Stimulated activated naive CD8-positive, alpha-beta T cell treated with anti-CD3 and anti-CD28 coated beads, Interleukin-15, amount 100 ng/mL, for 72 hours (primary cell): ENCODE measurements around the gene TMEM170B.
A peak's percentile ranks its signal among the peaks of the same experiment; 100 is the strongest.

ENCODE experiments used
- ATAC-seq: fragments of 150-1000 bp; cut with Tn5 transposase; 2 replicates; pipeline ENCODE4 v1.10.0; 2021; ENCODE audit warnings: mild to moderate bottlenecking, moderate library complexity
- DNase-seq, 2 donors: peaks; one replicate each; pipeline ENCODE4 v3.0.0; 2021 to 2022
- H3K27ac Mint-ChIP-seq, 2 donors: one replicate each; pipeline ENCODE4 v1.8.0; 2022; ENCODE audit warnings: mild to moderate bottlenecking in 2 of 2, mixed read lengths in 2 of 2, moderate library complexity in 2 of 2
- H3K27me3 Mint-ChIP-seq: one replicate; pipeline ENCODE4 v1.8.0; 2022; ENCODE audit warnings: mixed read lengths
- H3K4me1 Mint-ChIP-seq: one replicate; pipeline ENCODE4 v1.8.0; 2022; ENCODE audit warnings: mild to moderate bottlenecking, mixed read lengths
- H3K4me3 Mint-ChIP-seq, 2 donors: one replicate each; pipeline ENCODE4 v1.8.0; 2022; ENCODE audit warnings: mild to moderate bottlenecking in 2 of 2, mixed read lengths in 2 of 2, moderate library complexity in 1 of 2
- H3K9me3 Mint-ChIP-seq, 2 donors: one replicate each; pipeline ENCODE4 v1.8.0; 2022; ENCODE audit warnings: mixed read lengths in 2 of 2

Gene TMEM170B

DNA sequence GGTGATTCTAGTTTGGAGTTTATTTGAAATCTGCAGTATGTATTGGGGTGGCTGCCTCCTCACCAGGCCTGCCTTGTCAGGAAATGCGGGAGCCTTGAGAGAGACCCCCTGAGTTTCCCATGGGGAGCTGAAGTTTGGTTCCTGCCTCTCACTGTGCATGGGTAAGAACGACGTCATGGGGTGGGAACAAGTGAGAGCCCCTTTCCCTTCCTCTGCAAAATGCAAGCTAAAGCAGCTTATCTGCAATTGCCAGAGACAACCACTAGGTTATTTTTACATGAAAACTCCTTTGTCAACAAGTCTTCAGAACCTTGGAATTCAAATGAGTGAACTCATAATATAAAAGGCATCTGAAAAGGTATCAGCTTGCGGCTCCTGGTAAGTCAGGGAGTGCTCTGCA, 58.4 kb downstream of the TMEM170B start:
- Mint-ChIP-seq H3K4me3 (no peak overlapping the region), H3K27me3 (no peaks in the 10 kb centered on the region), H3K27ac (no peak overlapping the region), H3K4me1 (no peaks in the 10 kb centered on the region), H3K9me3 (no peaks in the 10 kb centered on the region)
- ATAC-seq (no peak), DNase-seq (no peak)

DNA sequence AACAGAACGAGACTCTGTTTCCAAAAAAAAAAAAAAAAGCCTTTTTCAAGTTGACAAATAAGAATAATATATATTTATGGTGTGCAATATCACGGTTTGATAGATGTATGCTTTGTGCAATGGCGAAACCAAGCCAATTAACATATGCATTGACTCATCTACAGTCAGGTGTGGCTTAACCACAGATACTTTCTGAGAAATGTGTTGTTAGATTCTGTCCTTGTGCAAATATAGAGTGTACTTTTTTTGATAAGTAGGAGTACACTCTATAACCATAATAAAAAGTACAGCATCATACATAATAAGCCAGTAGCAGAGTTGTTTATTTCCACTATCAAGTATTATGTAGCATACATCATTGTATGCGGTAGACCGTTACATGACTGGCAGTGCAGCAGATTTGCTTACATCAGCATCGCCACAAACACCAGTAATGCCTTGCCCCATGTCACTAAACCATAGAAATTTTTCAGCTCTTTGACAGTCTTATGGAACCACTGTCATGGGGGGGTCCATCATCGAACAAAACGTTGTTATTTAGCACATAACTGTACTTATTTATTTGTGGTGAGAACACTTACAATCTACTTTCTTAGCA, 59.2 kb downstream of the TMEM170B start:
- no peaks in the 10 kb centered on the region for H3K9me3 Mint-ChIP-seq
- no peaks in the 10 kb centered on the region for H3K4me1 Mint-ChIP-seq
- H3K27me3 Mint-ChIP-seq, result no peaks in the 10 kb centered on the region
- no peak overlapping the region for H3K27ac Mint-ChIP-seq
- DNase-seq (no peak), ATAC-seq (peak; percentile 64)
- H3K4me3 Mint-ChIP-seq, result no peak overlapping the region

DNA sequence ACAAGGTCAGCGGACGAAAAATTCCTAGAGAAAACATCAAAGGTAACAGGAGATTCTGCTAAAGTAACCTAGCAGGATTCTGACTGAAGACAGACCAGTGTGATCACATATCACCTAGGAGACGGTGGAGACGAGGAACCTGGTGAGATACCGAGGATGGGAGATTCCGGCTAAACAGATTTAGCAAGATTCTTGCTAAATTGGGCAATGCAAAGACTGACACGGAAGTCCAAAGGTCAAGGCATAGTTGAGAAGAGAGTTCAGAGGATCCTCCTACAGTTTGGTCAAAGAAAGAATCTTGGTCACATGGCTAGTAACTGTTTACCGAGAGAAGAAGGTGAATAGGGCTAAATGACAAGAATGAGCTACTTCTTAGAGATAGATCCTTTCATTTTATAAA, 61.1 kb downstream of the TMEM170B start:
- Mint-ChIP-seq H3K27me3 (peaks cover 11% of the 10 kb centered on the region), H3K4me1 (no peaks in the 10 kb centered on the region), H3K9me3 (no peaks in the 10 kb centered on the region), H3K4me3 (no peak overlapping the region), H3K27ac (no peak overlapping the region)
- DNase-seq (no peak), ATAC-seq (no peak)

DNA sequence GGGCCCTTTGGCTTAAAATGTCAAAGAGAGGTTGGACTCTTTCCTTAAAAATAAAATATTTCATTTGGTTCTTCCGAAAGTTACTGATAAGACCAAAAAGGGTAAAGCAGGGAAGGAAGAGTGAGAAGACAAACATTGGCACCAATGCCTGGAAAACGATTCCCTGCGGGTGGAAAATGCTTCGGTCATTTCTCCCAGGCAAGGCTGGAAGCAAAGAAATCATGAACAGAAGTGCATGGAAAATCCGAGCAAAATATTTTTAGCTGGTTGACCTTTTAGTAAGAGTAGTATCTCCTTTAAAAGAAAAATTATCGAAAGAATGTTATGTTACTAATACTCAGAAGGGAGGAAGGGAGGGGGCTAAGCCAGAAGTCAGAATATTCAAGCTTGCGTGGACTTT, 62.7 kb downstream of the TMEM170B start:
- Mint-ChIP-seq H3K9me3 (no peaks in the 10 kb centered on the region), H3K4me3 (no peak overlapping the region), H3K27me3 (peaks cover 20% of the 10 kb centered on the region), H3K4me1 (no peaks in the 10 kb centered on the region), H3K27ac (no peak overlapping the region)
- DNase-seq, result no peak
- no peak for ATAC-seq

DNA sequence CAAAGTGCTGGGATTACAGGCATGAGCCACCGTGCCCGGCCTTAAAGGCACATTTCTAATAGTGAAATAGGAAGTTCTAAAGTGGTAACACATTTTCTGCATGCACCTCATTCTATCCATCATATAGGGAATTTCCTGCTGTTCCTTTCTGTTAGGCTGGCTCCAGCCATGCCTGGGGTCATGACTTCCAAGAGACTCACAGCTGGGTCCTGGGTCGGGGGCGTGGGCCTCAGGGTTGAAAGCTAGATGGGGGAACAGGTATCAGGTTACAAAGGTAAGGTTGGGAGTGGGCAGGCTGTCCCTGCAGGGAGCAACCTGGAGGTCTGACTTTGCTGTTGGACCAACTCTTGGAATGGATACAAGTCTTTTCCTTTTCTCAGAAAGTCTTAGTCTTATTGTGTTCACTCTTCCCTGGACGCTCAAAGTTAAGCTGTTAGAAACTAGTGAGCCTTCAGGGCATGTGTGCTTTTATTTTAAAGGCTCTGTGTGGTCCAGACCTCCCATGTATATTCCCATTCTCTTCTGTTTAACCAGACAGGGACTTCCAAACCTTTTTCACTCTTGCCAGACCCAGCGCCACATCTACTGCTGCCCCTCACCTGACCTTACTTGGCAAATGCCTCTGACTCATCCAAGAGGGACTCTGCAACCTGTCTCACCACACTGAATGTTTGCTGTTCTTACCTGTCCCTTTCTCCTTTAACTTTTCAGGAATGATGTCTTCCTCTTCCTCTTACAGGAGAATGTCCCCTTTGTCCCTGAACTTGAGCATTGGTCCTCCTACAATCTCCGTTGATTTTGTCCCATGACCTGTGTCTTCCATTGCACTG, 64.4 kb downstream of the TMEM170B start:
- Mint-ChIP-seq H3K27me3 (peaks cover 20% of the 10 kb centered on the region), H3K4me1 (no peaks in the 10 kb centered on the region), H3K4me3 (no peak overlapping the region), H3K9me3 (no peaks in the 10 kb centered on the region), H3K27ac (no peak overlapping the region)
- DNase-seq (no peak), ATAC-seq (no peak)

DNA sequence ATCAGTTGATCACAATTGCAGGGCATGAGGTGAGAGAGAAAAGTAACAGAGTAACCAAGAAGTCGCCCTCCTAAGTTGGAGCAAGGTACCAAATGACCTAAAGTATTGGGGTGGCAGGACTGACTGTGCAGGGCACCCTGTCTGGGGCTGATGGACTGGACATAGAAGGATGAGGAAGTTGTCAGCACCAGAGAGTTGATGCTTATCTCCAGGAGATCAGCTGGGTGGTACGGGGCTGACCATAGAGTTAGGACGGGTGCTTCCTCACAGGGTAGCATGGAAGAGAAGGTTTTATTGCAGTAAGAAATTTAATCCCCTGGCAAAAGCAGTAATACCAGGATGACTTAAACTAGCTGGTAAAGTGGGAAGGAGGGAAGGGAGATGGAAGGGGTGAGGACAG, 66.7 kb downstream of the TMEM170B start:
- H3K27ac Mint-ChIP-seq, result peak overlapping the region in 1 of 2 donors; percentile 67
- no peaks in the 10 kb centered on the region for H3K9me3 Mint-ChIP-seq

DNA sequence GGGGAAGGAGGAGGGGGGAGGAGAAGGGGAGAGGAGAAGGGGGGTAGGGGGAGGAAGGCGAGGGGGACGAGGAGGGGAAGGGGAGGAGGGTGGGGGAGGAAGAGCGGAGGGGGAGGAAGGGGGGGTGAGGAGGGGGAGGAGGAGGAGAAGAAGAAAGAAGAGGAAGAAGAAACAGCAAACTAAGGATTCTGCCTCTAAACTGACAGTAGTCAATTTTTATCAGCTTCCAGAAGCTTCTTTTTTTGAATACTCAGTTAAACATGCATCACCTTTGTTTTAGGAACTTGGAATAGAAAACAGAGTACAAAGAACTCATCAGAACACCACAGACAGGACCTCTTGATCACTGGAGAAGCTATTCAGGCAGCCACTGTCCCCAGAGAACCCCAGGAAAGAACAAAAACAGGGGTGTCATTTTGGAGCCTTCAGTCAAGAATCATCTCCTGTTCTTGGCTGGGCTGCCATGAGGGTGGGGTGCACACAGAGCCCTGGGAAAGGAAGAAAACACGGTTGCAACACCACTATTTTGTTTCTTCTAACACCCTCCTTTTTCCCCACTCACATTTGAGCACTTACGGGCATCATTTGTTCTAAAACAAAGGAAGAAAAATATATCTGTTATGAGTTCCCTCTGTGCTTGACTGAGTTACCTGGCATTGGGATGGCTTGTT, 67.4 kb downstream of the TMEM170B start:
- Mint-ChIP-seq H3K4me3 (no peak overlapping the region), H3K27me3 (peaks cover 25% of the 10 kb centered on the region), H3K9me3 (no peaks in the 10 kb centered on the region), H3K4me1 (no peaks in the 10 kb centered on the region), H3K27ac (peak overlapping the region in 1 of 2 donors; percentile 29)
- no peak for DNase-seq
- ATAC-seq, result no peak

More for the DNA sequence above, 66.7 kb downstream of the TMEM170B start:
- H3K4me1 Mint-ChIP-seq, result no peaks in the 10 kb centered on the region
- no peak overlapping the region for H3K4me3 Mint-ChIP-seq
- peaks cover 25% of the 10 kb centered on the region for H3K27me3 Mint-ChIP-seq
- DNase-seq (no peak), ATAC-seq (no peak)

DNA sequence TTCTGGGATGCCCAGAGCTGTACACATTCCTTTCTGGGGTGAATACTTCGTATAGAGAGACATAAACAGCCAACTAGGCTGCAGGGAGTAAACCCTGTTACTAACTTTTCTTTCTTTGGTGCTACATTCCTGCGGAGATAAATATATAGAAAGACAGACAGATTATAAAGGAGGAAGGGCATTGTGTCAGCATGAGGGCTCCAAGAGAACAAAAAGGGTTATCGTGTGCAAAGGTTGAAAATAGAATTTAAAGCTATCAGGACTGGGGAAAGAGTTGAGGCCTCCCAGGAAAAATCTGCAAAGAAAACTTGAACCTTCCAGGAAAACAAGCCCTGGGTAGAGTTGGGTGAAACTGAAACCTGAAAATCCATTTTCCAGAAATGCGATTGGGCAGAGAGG, 68.0 kb downstream of the TMEM170B start:
- H3K27ac Mint-ChIP-seq, result no peak overlapping the region
- no peak for ATAC-seq
- H3K27me3 Mint-ChIP-seq, result peaks cover 25% of the 10 kb centered on the region

DNA sequence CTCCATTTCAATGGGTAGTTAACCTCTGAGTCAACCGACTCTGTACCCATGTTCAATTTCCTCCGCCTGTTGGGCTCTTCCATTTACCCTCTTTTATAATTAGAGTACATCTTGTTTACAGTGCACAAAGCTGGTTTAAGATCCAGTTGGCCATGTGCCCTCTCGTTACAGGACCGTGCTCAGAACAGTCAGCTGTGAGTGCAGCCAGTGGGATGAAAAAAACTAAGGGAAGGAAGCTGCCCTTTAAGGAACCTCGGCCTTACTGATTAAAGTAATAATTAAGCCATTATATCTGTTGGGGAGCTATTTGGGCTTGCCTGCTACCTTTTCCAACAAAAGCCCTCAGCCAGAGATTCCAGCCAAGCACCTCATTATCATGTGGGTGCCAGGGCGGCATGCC, 68.8 kb downstream of the TMEM170B start:
- no peak for DNase-seq
- Mint-ChIP-seq H3K4me3 (no peak overlapping the region), H3K9me3 (no peaks in the 10 kb centered on the region), H3K4me1 (no peaks in the 10 kb centered on the region), H3K27me3 (peaks cover 25% of the 10 kb centered on the region), H3K27ac (no peak overlapping the region)
- ATAC-seq, result no peak

More for the DNA sequence above, 68.0 kb downstream of the TMEM170B start:
- no peak for DNase-seq
- Mint-ChIP-seq H3K9me3 (no peaks in the 10 kb centered on the region), H3K4me1 (no peaks in the 10 kb centered on the region), H3K4me3 (no peak overlapping the region)

DNA sequence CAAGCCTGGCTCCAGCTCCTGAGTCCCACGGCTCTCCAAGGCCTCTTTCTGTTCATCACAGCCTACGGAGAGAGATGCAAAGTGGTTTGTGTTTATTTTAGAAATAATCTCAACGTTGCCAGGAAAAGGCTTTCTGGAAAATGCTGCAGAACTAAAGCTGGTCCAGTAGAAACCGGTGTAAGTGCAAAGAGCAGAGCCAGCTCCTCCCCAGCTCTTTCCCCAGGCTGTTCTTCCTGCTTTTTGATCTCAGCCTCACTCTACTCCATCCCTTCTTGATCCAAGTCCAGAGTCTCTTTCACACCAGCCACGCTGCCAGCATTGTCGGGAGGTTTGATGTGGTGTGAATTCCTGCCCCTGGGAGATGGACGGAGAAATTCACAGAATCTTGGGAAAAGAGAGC, 69.8 kb downstream of the TMEM170B start:
- H3K27me3 Mint-ChIP-seq, result peaks cover 23% of the 10 kb centered on the region
- H3K9me3 Mint-ChIP-seq, result no peaks in the 10 kb centered on the region

DNA sequence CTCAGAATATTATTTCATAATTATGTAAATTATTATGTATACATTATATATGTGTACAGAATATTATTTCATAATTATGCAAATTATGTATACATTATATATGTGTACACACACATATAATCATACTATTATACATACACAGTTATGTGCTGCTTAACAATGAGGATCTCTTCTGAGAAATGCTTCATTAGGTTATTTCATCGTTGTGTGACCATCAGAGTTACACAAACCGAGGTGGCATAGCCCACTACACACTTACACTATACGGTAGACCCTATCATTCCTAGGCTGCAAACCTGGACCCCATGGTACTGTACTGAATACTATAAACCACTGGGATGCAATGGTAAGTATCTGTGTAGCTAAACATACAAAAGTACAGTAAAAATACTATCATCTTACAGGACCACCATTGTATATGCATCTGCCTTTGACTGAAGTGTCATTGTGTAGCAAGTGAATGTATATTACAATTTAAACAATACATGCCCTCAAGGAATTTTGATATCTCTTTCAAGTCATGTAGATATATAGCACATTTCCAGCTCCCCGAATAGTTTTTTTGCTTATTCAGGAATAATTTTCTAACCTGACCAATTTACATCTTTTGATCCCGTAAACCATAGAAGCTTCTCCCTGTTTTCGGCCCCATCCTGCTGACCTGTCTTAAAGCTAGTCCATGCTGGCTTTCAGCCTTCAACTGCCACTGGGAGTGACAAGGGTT, 71.2 kb downstream of the TMEM170B start:
- no peak for DNase-seq
- Mint-ChIP-seq H3K4me1 (no peaks in the 10 kb centered on the region), H3K27ac (no peak overlapping the region)

More for the DNA sequence above, 69.8 kb downstream of the TMEM170B start:
- Mint-ChIP-seq H3K4me1 (no peaks in the 10 kb centered on the region), H3K27ac (no peak overlapping the region), H3K4me3 (no peak overlapping the region)
- DNase-seq, result no peak
- no peak for ATAC-seq

DNA sequence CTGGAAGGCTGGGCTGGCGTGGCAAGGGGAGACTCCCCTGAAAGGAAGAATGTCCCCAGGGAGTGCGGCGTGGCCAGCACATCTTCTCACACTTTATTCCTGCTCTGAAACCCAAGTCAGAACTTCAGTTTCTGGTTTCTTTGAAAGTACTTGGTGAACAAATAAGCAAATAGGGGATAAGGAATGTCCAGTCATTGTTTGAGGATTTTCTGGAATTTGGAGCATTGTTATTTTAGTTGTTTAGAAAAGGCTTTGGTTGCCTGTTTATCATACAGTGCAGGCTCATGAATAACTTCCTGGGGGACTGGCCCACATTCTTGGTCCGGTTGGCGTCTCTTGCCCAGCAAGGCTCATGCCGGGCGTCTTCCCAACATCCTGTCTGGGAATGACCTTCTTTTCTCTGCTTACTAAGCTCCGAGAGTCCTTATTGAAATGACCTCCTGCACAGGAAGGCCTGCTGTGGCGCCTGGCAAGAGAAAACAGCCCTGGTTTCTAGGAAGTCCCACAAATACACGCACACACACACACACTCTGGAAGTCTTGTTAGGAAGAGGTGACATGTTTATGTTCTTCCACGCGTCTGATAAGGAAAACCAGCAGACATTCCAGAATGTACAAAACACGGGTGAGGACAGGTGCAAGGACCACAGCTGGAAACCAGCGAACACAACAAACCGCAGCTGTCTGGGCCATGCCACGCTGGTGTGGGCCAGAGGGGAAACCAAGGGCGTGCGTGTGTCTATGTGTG, 71.9 kb downstream of the TMEM170B start:
- Mint-ChIP-seq H3K4me3 (no peak overlapping the region), H3K4me1 (no peaks in the 10 kb centered on the region), H3K27me3 (peaks cover 6% of the 10 kb centered on the region), H3K27ac (peak overlapping the region in 1 of 2 donors; percentile 31), H3K9me3 (no peaks in the 10 kb centered on the region)
- DNase-seq (no peak), ATAC-seq (no peak)

More for the DNA sequence above, 71.2 kb downstream of the TMEM170B start:
- H3K9me3 Mint-ChIP-seq, result no peaks in the 10 kb centered on the region
- ATAC-seq, result no peak
- H3K27me3 Mint-ChIP-seq, result peaks cover 14% of the 10 kb centered on the region
- H3K4me3 Mint-ChIP-seq, result no peak overlapping the region

DNA sequence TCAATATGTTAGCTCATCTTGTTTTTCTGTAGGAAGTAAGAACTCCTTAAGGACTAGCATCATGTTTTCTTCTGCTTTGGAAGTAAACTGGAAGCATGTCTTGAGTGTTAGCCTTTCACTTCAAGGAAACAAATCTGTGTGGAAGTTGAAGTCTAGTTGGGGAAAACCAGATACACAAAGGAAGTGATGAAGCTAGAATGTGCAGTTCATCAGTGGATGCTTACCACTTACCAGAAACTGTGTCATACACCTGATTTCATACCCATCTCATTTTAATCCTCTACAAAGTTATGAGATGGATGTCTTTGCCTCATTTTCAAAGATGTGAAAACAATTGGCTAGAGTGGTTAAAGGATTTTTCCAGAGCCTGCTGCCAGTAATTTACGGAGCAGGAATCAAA, 75.8 kb downstream of the TMEM170B start:
- no peak overlapping the region for H3K4me3 Mint-ChIP-seq
- no peak for ATAC-seq

DNA sequence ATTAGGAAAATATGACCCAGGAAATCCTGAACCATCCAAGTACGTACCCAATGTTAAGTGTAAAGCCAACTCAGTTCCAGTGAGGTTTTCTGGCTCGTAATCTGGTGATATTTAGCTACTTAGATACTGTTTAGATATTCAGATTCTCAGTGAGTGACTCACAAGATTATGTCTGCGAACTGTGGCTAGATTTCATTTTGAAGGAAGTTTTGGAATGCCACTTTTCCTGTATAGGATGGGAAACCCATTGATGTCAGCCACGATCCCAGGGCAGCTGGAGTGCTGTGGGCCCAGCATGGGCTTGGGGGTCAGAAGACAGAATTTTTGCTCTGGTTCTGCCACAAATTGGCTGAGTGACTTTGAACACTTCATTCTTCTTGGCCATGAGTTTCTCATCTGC, 76.3 kb downstream of the TMEM170B start:
- H3K9me3 Mint-ChIP-seq, result no peaks in the 10 kb centered on the region
- H3K4me1 Mint-ChIP-seq, result no peaks in the 10 kb centered on the region
- H3K27ac Mint-ChIP-seq, result no peak overlapping the region
- H3K4me3 Mint-ChIP-seq, result no peak overlapping the region
- no peaks in the 10 kb centered on the region for H3K27me3 Mint-ChIP-seq
- ATAC-seq (no peak), DNase-seq (no peak)

More for the DNA sequence above, 75.8 kb downstream of the TMEM170B start:
- H3K27ac Mint-ChIP-seq, result no peak overlapping the region
- DNase-seq, result no peak
- no peaks in the 10 kb centered on the region for H3K27me3 Mint-ChIP-seq
- H3K4me1 Mint-ChIP-seq, result no peaks in the 10 kb centered on the region
- no peaks in the 10 kb centered on the region for H3K9me3 Mint-ChIP-seq
